Stomach (tissue), 9 donors: ENCODE data around the gene ACVRL1. TPM values are rescaled to one million over a fixed set of nuclear protein-coding genes. Genes with fewer than 3 reads are reported as not detected.
A peak's percentile ranks its signal among the peaks of the same experiment; 100 is the strongest.

ENCODE experiments used
- DNase-seq, 2 donors: peaks; one replicate each; pipeline versions ENCODE4 v3.0.0 to v3.0.0-alpha.2; 2013 to 2019
- H3K27ac ChIP-seq, 5 donors: fragments of 200-600 bp in 4 of 5; sonication (generic) in 4 of 5; one replicate each; pipeline ENCODE4 v1.5.1; 2013 to 2019; ENCODE audit warnings: mild to moderate bottlenecking in 1 of 5, moderate library complexity in 1 of 5
- H3K27me3 ChIP-seq, 3 donors: fragments of 200-600 bp; sonication (generic); one replicate each; pipeline ENCODE4 v1.5.1; 2017 to 2019; ENCODE audit warnings: mixed run types in 1 of 3
- H3K36me3 ChIP-seq, 4 donors: fragments of 200-600 bp; sonication (generic); 1 replicate in 3 of 4; 2 replicates in 1 of 4; pipeline ENCODE4 v1.5.1; 2016 to 2019
- H3K4me1 ChIP-seq, 4 donors: fragments of 200-600 bp; sonication (generic); one replicate each; pipeline ENCODE4 v1.5.1; 2016 to 2019
- H3K4me3 ChIP-seq, 4 donors: fragments of 200-600 bp; sonication (generic) in 3 of 4; one replicate each; pipeline ENCODE4 v1.5.1; 2016 to 2019; ENCODE audit warnings: mild to moderate bottlenecking in 1 of 4
- H3K9me3 ChIP-seq, 4 donors: fragments of 200-600 bp; sonication (generic); one replicate each; pipeline ENCODE4 v1.5.1; 2016 to 2019
- CTCF ChIP-seq, 7 experiments: fragments of 450-650 bp in 4 of 7; fragments of 200-600 bp in 3 of 7; sonication (generic) in 3 of 7; IDR thresholded peaks; one replicate each; pipeline ENCODE4 v1.5.1; 2016 to 2019; ENCODE audit warnings: antibody characterized with exemption in 7 of 7, control low read depth in 2 of 7, mild to moderate bottlenecking in 1 of 7
- EP300 ChIP-seq: sonication (generic); formaldehyde crosslinking; IDR thresholded peaks from one replicate; pipeline ENCODE4 v1.6.1; 2017; ENCODE audit warnings: antibody characterized with exemption
- POLR2A ChIP-seq, 4 donors: fragments of 450-650 bp; IDR thresholded peaks; one replicate each; pipeline ENCODE4 v1.6.1; 2016; ENCODE audit warnings: antibody characterized with exemption in 4 of 4, control low read depth in 2 of 4, mild to moderate bottlenecking in 1 of 4, moderate library complexity in 1 of 4
- POLR2AphosphoS5 ChIP-seq, 3 donors: sonication (generic); formaldehyde crosslinking; IDR thresholded peaks; one replicate each; pipeline ENCODE4 v1.6.1; 2016; ENCODE audit warnings: antibody characterized with exemption in 3 of 3
- WGBS, 5 donors: extraction: QIAGEN DNeasy Blood & Tissue Kit in 3 of 5; methylation state at CpG; one replicate each; pipeline versions ENCODE4 v1.1.5 to v1.1.7; 2013 to 2018; 5-methylcytosine and 5-hydroxymethylcytosine counted together
- intact Hi-C: fragments of 100-400 bp; cut with DNase I; formaldehyde crosslinking; loops from one replicate; pipeline ENCODE4 v1.15.1; 2023; ENCODE audit warnings: low total_unique reads
- polyA plus RNA-seq, 3 donors: library from polyadenylated mRNA; stranded (reverse); fragments of 200-250 nt; gene quantifications; one replicate each; pipeline ENCODE4 v1.2.3, GENCODE V29; 2013
- total RNA-seq, 5 donors: library from RNA; depleted of rRNA; stranded (reverse); fragments of >200 nt; gene quantifications; one replicate each; pipeline versions ENCODE4 v1.1.0 to v1.2.3, GENCODE V29; 2014 to 2016
- donor health status: healthy with polysubstance abuse.
- donor health status: Bipolar disorder and iron deficiency.
- donor health status: healthy.

ACVRL1 gene
- total and polyA plus RNA-seq, 8 donors: 11.0 to 117 (median 45.4) TPM

- DNase-seq: peak in 1 of 2 donors; percentile 74
- Histone ChIP-seq H3K4me3 (peak overlapping the region; percentile 36 to 49 (median 43)), H3K27ac (peak overlapping the region in 1 of 5 donors; percentile 34), H3K9me3 (no peaks in the 10 kb centered on the region), H3K27me3 (peaks cover 0 to 85% (median 39%) of the 10 kb centered on the region in 3 donors), H3K4me1 (peaks cover 16 to 27% (median 23%) of the 10 kb centered on the region in 4 donors), H3K36me3 (no peaks in the 10 kb centered on the region)
- TF ChIP-seq EP300: no peak
- no peak for TF ChIP-seq POLR2A (IDR thresholded peaks at IDR 0.05)
- no peak for TF ChIP-seq POLR2AphosphoS5 (IDR thresholded peaks at IDR 0.05)
- TF ChIP-seq CTCF (IDR thresholded peaks at IDR 0.05): no peak
- intact Hi-C loops: no loop called here
- whole genome bisulfite sequencing, 5 donors: 3 to 8% (median 6%) methylated on average over 27 to 67 of the region's 67 CpGs
Observed at GRCh38 chr12:51868821-51869495, 38.3 kb upstream of the ACVRL1 start.

- no peak for DNase-seq
- no peak for TF ChIP-seq POLR2AphosphoS5 (IDR thresholded peaks at IDR 0.05)
- TF ChIP-seq POLR2A (IDR thresholded peaks at IDR 0.05): no peak
- no peak for TF ChIP-seq CTCF (IDR thresholded peaks at IDR 0.05)
- TF ChIP-seq EP300: no peak
- Histone ChIP-seq H3K27me3 (peaks cover 0 to 84% (median 34%) of the 10 kb centered on the region in 3 donors), H3K27ac (no peak overlapping the region), H3K4me1 (peaks cover 11 to 22% (median 18%) of the 10 kb centered on the region in 4 donors), H3K9me3 (no peaks in the 10 kb centered on the region), H3K4me3 (peak overlapping the region; percentile 36 to 49 (median 43)), H3K36me3 (no peaks in the 10 kb centered on the region)
- 35 to 67% (median 43%) methylated on average over 15 to 20 of the region's 20 CpGs for WGBS, 5 donors
- intact Hi-C loops: no loop called here
Observed at GRCh38 chr12:51869496-51869865, 37.8 kb upstream of the ACVRL1 start.

- Histone ChIP-seq H3K27ac (no peak overlapping the region), H3K27me3 (peaks cover 0 to 84% (median 29%) of the 10 kb centered on the region in 3 donors), H3K36me3 (no peaks in the 10 kb centered on the region), H3K4me1 (peaks cover 9 to 17% (median 13%) of the 10 kb centered on the region in 4 donors), H3K4me3 (no peak overlapping the region), H3K9me3 (no peaks in the 10 kb centered on the region)
- intact Hi-C loops: no loop called here
- DNase-seq: no peak
- 59 to 88% (median 76%) methylated on average over 3 of the region's 3 CpGs for WGBS, 5 donors
- TF ChIP-seq EP300 (no peak), POLR2AphosphoS5 (IDR thresholded peaks at IDR 0.05) (no peak), POLR2A (IDR thresholded peaks at IDR 0.05) (no peak), CTCF (IDR thresholded peaks at IDR 0.05) (no peak)
Observed at GRCh38 chr12:51869931-51870330, 37.4 kb upstream of the ACVRL1 start.

- intact Hi-C loops: no loop called here
- H3K9me3 ChIP-seq: no peaks in the 10 kb centered on the region
- H3K27ac ChIP-seq: no peak overlapping the region
- peaks cover 0 to 81% (median 23%) of the 10 kb centered on the region in 3 donors for H3K27me3 ChIP-seq
- TF ChIP-seq POLR2A (IDR thresholded peaks at IDR 0.05): no peak
- no peak for TF ChIP-seq EP300
- TF ChIP-seq POLR2AphosphoS5 (IDR thresholded peaks at IDR 0.05): no peak
- TF ChIP-seq CTCF (IDR thresholded peaks at IDR 0.05): no peak
- no peaks in the 10 kb centered on the region for H3K36me3 ChIP-seq
- WGBS, 5 donors: 50 to 67% (median 56%) methylated on average over 4 of the region's 4 CpGs
- DNase-seq: no peak
- peaks cover 9 to 17% (median 13%) of the 10 kb centered on the region in 4 donors for H3K4me1 ChIP-seq
- no peak overlapping the region for H3K4me3 ChIP-seq
Observed at GRCh38 chr12:51870504-51870903, 36.8 kb upstream of the ACVRL1 start.
